Measurements from ENCODE around the gene ABLIM2. TPM values are rescaled to one million over a fixed set of nuclear protein-coding genes. Genes with fewer than 3 reads are reported as not detected.

ABLIM2 gene
- total and polyA plus RNA-seq, 2 of the 8 experiments (the other 6 are each of a cell fraction or from before 2014, with no cell fraction given): 2.8 to 3.0 TPM

DNA sequence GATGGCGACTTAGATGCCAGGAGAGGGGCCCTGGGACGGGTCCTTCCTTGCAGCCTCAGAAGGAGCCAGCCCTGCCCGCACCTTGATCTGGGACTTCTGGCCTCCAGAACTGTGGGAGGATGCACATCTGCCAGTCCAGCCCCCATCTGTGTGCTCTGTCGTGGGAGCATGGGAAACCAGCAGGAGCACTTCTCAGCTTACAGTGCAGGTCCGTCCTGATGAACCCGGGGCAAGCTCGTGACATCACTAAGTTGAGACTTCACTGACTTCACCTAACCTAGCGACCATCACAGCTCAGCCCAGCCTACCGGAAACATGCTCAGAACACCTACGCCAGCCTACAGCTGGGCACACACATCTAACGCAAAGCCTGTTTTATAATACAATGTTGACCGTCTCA, 38.1 kb downstream of the ABLIM2 start (continued):
- TF ChIP-seq, protein P1, sequence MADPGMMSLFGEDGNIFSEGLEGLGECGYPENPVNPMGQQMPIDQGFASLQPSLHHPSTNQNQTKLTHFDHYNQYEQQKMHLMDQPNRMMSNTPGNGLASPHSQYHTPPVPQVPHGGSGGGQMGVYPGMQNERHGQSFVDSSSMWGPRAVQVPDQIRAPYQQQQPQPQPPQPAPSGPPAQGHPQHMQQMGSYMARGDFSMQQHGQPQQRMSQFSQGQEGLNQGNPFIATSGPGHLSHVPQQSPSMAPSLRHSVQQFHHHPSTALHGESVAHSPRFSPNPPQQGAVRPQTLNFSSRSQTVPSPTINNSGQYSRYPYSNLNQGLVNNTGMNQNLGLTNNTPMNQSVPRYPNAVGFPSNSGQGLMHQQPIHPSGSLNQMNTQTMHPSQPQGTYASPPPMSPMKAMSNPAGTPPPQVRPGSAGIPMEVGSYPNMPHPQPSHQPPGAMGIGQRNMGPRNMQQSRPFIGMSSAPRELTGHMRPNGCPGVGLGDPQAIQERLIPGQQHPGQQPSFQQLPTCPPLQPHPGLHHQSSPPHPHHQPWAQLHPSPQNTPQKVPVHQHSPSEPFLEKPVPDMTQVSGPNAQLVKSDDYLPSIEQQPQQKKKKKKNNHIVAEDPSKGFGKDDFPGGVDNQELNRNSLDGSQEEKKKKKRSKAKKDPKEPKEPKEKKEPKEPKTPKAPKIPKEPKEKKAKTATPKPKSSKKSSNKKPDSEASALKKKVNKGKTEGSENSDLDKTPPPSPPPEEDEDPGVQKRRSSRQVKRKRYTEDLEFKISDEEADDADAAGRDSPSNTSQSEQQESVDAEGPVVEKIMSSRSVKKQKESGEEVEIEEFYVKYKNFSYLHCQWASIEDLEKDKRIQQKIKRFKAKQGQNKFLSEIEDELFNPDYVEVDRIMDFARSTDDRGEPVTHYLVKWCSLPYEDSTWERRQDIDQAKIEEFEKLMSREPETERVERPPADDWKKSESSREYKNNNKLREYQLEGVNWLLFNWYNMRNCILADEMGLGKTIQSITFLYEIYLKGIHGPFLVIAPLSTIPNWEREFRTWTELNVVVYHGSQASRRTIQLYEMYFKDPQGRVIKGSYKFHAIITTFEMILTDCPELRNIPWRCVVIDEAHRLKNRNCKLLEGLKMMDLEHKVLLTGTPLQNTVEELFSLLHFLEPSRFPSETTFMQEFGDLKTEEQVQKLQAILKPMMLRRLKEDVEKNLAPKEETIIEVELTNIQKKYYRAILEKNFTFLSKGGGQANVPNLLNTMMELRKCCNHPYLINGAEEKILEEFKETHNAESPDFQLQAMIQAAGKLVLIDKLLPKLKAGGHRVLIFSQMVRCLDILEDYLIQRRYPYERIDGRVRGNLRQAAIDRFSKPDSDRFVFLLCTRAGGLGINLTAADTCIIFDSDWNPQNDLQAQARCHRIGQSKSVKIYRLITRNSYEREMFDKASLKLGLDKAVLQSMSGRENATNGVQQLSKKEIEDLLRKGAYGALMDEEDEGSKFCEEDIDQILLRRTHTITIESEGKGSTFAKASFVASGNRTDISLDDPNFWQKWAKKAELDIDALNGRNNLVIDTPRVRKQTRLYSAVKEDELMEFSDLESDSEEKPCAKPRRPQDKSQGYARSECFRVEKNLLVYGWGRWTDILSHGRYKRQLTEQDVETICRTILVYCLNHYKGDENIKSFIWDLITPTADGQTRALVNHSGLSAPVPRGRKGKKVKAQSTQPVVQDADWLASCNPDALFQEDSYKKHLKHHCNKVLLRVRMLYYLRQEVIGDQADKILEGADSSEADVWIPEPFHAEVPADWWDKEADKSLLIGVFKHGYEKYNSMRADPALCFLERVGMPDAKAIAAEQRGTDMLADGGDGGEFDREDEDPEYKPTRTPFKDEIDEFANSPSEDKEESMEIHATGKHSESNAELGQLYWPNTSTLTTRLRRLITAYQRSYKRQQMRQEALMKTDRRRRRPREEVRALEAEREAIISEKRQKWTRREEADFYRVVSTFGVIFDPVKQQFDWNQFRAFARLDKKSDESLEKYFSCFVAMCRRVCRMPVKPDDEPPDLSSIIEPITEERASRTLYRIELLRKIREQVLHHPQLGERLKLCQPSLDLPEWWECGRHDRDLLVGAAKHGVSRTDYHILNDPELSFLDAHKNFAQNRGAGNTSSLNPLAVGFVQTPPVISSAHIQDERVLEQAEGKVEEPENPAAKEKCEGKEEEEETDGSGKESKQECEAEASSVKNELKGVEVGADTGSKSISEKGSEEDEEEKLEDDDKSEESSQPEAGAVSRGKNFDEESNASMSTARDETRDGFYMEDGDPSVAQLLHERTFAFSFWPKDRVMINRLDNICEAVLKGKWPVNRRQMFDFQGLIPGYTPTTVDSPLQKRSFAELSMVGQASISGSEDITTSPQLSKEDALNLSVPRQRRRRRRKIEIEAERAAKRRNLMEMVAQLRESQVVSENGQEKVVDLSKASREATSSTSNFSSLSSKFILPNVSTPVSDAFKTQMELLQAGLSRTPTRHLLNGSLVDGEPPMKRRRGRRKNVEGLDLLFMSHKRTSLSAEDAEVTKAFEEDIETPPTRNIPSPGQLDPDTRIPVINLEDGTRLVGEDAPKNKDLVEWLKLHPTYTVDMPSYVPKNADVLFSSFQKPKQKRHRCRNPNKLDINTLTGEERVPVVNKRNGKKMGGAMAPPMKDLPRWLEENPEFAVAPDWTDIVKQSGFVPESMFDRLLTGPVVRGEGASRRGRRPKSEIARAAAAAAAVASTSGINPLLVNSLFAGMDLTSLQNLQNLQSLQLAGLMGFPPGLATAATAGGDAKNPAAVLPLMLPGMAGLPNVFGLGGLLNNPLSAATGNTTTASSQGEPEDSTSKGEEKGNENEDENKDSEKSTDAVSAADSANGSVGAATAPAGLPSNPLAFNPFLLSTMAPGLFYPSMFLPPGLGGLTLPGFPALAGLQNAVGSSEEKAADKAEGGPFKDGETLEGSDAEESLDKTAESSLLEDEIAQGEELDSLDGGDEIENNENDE (IDR thresholded peaks at IDR 0.05; ENCODE audit: insufficient replicate concordance, low read length): no peak
- no peak for TF ChIP-seq JUN (IDR thresholded peaks at IDR 0.05; ENCODE audit: low read depth, low read length)
- no peak for TF ChIP-seq RXRA (IDR thresholded peaks at IDR 0.05; ENCODE audit: insufficient read depth, low read depth, low read length)
- TF ChIP-seq BACH1 (IDR thresholded peaks at IDR 0.05; ENCODE audit: low read length): no peak
- TF ChIP-seq POLR2AphosphoS5 (IDR thresholded peaks at IDR 0.05; ENCODE audit: low read depth, low read length): no peak
- TF ChIP-seq SIX5 (IDR thresholded peaks at IDR 0.05; ENCODE audit: low read depth, low read length): no peak
- TF ChIP-seq, protein P2, sequence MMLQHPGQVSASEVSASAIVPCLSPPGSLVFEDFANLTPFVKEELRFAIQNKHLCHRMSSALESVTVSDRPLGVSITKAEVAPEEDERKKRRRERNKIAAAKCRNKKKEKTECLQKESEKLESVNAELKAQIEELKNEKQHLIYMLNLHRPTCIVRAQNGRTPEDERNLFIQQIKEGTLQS (IDR thresholded peaks at IDR 0.05; ENCODE audit: insufficient read depth, low read depth, low read length): no peak
- TF ChIP-seq FOSL1 (IDR thresholded peaks at IDR 0.05; ENCODE audit: insufficient read depth, low read depth, low read length): no peak
- no peak for TF ChIP-seq TEAD4 (IDR thresholded peaks at IDR 0.05; ENCODE audit: low read depth, low read length)

All from H1 (cell line).